GM19397 (cell line): ENCODE data around the gene ASNS.
"Not testable (repeated sequence)": the region's sequence is repeated elsewhere in the genome, so short reads cannot be mapped to it uniquely, and the experiment has no call there.

Experiments
- ATAC-seq: cut with Tn5 transposase; IDR thresholded peaks from one replicate; pipeline ENCODE4 v1.9.1; 2021; ENCODE audit warnings: mild to moderate bottlenecking, moderate library complexity; ENCODE audit not compliant: unreplicated experiment

Gene ASNS, protein sequence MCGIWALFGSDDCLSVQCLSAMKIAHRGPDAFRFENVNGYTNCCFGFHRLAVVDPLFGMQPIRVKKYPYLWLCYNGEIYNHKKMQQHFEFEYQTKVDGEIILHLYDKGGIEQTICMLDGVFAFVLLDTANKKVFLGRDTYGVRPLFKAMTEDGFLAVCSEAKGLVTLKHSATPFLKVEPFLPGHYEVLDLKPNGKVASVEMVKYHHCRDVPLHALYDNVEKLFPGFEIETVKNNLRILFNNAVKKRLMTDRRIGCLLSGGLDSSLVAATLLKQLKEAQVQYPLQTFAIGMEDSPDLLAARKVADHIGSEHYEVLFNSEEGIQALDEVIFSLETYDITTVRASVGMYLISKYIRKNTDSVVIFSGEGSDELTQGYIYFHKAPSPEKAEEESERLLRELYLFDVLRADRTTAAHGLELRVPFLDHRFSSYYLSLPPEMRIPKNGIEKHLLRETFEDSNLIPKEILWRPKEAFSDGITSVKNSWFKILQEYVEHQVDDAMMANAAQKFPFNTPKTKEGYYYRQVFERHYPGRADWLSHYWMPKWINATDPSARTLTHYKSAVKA

DNA sequence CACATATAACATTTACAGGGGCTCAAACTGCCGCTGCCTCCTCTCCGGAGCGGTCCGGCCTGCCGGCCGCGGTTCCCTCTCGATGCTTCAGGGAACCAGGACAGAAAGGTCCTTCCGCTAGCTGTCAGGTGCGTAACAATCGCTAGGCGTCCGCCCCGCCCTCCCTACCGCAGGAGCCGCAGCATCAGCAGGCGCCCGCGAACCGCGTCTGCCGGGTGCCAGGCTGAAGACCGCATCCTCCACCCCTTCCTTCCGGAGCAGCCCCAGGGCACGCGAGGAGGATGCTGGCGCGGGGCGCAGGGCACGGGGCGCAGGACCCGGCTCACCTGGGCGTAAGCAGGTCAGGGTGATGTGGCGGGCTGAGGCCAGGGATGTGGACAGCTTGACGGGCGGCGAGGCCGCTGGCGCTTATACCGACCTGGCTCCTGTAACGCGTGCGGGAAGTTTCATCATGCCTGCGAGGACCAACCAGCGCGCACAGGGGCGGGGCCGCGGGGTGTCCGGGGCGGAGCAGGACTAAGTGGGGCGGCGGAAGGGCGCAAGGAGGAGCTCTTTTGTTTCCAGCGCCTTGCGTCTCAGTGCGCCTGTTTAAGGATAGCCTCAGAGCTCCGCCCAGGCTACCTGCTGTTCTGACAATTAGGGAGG, at the start of gene ASNS:
Gene ASNS (minus strand): TSS at position 384 of the 645 bp plus-strand sequence. CDS start 3,252 bp downstream, outside the sequence.
- peak; percentile 100 for ATAC-seq

DNA sequence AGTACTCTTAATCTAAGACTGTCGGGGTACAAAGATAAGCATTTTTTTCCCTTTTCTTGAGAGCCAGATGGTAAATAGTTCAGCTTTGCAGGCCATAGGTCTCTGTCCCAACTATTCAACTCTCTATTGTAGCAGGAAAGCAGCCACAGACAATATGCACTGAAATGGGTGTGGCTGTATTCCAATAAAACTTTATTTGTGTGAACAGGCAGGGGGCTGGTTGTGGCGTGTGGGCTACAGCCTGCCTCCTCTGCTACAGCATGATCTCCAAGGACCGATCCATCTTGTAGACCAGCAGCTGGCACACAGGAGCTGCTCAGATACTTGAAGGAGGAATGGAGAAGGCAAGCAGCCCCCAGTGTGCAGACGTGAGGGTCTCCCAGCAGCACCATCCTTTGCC, 49.0 kb upstream of the ASNS start:
- not testable (repeated sequence) for ATAC-seq

DNA sequence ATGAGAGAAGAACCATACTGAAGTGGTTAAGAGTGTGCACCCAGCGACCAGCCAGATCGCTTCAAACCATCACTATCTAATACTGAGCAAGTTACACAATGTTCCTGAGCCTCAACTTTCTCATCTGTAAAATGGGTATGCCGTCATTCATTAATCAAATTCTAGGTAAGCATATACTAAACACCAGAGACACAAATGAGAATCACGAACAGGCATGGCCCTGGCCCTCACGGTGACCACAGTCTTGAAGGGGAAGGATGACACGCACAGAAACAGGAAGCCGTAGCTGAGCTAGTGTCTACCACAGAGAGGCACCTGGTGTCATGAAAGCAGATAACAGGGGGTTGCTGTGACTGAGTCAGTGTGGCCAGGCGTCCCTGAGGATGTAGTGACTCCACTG, 43.1 kb upstream of the ASNS start:
- not testable (repeated sequence) for ATAC-seq

DNA sequence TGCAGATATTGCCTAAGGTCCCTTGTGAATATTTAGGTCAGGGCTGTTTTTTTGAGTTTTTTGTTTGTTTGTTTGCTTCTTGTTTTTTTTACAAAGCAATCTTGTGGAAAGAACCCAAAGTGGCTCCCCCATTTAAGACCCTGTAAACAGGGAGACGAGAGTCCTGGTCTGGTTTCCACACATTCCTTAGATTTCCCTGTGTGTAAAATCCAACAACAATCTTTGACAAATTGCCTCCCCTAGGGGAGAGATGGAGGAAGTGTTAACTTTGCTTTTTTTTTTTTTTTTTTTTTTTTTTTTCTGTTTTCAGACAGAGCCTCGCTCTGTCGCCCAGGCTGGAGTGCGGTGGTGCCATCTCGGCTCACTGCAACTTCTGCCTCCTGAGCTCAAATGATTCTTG, 40.1 kb upstream of the ASNS start:
- not testable (repeated sequence) for ATAC-seq

DNA sequence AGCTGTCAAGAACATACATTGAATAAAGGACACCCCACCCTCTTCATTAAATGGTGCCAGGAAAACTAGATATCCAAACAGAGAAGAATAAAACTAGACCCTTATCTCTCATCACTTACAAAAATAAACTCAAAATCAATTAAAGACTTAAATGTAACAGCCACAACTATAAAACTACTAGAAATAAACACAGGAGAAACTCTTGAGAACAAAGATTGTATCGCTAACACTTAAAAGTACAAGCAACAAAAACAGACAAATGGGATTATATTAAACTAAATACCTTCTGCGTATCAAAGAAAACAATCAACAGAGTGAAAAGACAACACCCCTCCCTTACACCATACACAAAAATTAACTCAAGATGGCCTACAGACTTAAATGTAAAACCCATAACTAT, 24.7 kb upstream of the ASNS start:
- not testable (repeated sequence) for ATAC-seq

DNA sequence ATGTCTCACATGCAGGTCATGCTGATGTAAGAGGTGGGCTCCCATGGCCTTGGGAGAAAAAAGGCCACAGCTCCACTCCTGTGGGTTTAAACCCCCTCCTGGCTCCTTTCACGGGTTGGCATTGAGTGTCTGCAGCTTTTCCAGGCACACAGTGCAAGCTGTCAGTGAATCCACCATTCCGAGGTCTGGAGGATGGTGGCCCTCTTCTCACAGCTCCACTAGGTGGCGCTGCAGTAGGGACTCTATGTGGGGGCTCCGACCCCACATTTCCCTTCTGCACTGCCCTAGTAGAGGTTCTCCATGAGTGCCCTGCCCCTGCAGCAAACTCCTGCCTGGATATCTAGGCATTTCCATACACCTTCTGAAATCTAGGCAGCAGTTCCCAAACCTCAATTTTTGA, 19.5 kb upstream of the ASNS start:
- not testable (repeated sequence) for ATAC-seq

DNA sequence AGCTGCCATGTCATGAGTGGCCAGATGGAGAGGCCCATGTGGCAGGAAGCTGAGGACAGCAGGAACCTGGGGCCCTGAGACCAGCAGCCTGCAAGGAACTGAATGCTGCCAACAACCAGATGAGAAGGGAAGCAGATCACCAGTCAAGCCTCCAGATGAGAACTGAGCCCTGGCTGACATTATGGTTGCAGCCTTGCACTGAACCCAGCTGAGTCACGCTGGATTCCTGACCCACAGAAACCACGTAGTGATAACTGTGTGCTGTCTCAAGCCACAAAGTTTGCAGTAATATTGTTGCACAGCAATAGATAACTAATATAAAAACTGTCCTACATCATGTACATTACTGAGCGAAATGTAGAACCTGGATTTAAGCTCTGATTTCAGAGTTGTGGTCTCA, 7.3 kb upstream of the ASNS start:
- ATAC-seq, result not testable (repeated sequence)

DNA sequence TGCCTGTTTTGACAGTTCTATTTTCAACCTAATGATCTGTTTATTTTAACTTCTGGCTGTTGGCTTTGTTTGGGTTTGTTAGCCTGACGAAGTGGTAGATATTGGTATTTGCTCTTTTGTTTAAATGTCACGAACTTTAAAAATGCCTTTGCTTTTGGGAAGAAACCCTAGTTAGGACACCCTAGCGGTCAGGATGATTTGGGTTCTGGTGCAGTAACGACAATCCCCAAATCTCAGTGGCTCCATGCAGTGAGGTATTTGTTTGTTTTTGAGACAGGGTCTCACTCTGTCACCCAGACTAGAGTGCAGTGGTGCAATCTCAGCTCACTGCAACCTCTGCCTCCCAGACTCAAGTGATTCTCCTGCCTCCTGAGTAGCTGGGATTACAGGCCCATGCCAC, 2.7 kb upstream of the ASNS start:
- not testable (repeated sequence) for ATAC-seq

DNA sequence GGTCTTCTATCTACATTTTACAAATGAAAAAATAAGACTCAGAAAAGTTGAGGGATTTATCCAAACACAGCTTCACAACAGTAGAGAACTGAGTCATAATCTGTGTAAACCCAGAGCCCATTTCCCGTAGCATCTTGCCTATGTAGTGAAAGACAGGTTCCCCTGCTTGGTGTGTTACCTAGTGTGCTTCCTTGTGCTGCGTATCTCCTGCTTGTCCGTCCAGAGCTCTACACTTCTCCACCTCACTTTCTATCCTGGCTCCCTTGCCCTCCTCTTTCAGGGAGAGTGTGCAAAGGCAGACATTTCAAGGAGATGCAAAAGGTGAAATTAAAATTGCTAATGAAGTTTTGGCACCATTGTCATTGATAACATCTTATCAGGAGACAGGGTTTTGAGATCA, 1.4 kb upstream of the ASNS start:
- no peak for ATAC-seq

DNA sequence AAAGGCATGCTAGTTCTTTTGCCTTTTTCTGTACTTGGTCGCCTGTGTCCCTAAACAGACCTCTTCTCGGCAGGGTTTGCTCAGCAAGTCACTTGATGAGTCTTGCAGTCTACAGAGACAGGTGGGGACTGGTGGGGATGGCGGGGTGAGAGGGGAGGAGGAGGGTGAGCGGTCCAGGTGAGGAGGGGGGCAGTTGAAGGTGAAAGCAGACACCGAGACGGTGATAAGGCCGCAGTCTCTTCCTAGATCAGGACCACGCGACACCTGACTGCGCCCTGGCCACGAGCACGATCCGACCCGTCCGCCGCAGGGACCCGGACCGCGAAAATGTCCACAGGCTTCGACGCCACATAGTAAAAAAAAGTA, 566 bp downstream of the ASNS start:
- no peak for ATAC-seq

DNA sequence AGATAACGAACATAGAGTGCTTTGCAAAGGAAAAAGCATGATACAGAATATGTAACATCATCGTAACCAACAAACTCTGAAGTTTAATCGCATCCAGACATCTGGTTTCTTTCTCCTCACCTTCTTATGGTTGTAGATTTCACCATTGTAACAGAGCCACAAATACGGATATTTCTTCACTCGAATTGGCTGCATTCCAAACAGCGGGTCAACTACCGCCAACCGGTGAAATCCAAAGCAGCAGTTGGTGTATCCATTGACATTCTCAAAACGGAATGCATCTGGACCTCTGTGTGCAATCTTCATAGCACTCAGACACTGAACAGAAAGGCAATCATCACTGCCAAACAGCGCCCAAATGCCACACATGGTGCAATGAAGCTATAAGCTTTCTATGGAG, 3.4 kb downstream of the ASNS start:
- ATAC-seq, result no peak

DNA sequence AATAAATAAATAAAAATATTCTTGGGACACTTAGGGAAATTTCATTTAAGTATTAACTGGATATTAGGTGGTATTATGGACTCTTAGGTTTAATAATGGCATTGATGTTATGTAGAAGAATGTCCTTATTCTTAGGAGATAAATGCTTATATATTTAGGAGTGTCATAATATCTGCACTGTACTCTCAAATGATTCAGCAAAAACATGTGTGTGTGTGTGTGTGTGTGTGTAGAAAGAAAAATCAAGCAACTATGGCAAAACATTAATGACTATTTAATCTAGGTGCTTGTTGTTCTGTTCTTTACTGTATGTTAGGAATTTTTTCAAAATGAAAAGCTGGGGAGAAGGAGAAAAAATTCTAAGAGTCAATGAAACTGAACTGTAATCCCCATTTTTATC, 3.9 kb downstream of the ASNS start:
- ATAC-seq, result no peak

DNA sequence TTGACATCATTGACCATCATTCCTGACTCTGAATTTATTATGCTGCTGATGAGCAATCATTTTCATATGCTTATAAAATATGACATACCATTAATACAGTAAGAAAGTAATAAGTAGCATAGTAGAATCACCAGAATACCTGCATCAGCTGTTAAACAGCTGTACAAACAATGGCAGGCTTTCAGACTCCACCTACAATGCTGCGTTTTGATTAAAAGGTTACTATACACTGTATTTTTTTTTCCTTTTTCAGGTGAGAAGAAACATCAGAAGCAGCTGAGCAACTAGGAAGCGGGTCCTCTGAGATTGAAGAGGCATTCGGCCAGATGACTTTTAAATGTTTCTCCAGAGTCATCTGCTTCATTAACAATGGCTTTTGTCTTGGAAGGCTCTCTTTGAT, 7.1 kb downstream of the ASNS start:
- no peak for ATAC-seq

DNA sequence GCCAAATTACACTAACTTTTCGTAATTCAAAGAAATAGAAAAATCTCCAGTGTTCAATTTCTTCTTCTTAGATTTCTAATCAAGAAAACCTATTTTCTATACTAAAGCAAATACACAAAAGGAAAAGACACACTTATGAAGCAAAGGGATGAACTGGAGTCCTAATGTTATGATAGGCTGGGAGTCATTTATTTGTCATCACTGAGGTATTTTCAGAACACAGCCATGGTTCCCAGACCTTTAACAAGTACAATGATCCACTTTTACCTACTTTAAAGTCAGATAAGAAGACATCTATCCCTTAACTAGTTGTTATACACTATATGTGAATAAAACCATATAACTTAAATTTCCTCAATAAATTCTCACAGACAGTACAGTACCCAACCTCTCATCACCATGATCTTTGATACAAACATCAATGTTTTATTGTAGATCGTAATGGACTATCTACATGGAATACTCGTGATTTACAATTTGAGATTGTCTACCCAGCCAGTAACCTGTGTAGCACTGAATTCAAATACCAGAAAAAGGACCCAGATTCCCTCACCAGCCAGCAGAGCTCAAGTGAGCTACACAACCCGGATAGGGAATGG, 12.5 kb downstream of the ASNS start:
- no peak for ATAC-seq

DNA sequence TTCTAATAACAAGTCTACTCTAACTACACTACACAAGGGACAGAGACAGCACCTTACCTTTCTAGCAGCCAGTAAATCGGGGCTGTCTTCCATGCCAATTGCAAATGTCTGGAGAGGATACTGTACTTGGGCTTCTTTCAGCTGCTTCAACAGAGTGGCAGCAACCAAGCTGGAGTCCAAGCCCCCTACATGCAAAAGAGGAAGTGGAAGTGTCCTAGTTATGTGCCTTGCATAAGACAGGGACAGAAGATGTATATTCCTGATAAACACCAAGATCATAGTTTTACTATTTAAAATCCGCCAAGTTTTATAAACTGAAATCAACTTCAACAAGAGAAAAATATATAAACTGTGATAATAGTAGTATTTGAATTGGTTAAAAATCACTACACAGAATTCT, 14.0 kb downstream of the ASNS start:
- no peak for ATAC-seq

DNA sequence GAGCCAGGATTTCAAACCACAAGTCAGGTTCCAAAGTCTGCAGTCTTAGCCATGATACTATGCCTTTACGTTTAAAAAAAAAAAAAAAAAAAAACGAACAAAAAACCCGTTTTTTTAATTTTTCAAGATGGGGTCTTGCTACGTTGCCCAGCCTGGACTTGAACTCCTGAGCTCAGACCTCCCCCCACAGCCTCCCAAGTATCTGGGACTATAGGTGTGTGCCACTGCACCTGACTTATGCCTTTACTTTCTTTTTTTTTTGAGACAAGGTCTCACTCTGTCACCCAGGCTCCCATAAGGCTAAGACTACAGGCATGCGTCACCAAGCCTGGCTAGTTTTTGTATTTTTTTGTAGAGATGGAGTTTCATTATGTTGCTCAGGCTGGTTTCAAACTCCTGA, 14.7 kb downstream of the ASNS start:
- ATAC-seq, result no peak

DNA sequence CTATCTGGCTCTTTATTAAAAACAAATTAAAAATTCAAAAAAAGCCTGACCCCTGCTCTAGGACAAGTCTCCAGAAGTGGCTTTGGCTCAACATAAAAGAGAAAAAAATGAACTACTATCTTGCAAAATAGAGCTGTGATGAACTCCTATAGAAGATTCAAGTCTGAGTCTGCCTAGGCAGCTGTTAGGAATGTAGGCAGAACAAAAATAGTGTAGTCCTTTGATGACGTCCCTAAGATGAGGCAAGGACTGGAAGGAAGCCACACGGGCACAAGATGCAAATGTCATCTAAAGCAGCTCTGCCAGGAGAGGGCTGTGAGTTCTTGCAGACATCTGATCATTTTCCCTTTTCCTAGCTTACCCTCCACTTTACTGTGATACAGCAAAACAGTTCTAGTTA, 20.5 kb downstream of the ASNS start:
- no peak for ATAC-seq

DNA sequence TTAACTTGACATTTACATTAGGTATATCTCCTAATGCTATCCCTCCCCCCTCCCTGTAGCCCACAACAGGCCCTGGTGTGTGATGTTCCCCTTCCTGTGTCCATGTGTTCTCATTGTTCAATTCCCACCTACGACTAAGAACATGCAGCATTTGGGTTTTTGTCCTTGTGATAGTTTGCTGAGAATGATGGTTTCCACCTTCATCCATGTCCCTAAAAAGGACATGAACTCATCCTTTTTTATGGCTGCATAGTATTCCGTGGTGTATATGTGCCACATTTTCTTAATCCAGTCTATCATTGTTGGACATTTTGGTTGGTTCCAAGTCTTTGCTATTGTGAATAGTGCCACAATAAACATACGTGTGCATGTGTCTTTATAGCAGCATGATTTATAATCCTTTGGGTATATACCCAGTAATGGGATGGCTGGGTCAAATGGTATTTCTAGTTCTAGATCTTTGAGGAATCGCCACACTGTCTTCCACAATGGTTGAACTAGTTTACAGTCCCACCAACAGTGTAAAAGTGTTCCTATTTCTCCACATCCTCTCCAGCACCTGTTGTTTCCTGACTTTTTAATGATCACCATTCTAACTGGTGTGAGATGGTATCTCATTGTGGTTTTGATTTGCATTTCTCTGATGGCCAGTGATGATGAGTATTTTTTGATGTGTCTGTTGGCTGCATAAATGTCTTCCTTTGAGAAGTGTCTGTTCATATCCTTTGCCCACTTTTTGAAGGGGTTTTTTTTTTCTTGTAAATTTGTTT, 21.8 kb downstream of the ASNS start:
- ATAC-seq, result not testable (repeated sequence)

DNA sequence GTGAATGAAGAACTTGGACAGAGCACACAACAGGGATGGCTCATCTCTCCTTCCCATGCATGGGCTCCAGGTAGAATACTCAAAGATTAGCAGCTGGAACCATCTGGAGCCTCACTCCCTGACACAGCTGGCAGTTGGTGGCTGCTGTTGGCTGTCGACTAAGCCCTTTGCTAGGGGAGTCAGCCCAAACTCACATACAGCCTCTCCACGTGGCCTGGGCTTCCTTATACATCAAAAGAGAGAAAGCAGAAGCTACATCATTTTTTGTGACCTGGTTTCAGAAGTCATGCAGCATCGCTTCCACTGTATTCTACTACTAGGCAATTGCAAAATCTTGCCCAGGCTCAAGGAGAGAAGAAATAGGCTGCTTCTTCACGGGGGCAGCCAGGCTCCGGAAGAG, 24.4 kb downstream of the ASNS start:
- ATAC-seq, result no peak

DNA sequence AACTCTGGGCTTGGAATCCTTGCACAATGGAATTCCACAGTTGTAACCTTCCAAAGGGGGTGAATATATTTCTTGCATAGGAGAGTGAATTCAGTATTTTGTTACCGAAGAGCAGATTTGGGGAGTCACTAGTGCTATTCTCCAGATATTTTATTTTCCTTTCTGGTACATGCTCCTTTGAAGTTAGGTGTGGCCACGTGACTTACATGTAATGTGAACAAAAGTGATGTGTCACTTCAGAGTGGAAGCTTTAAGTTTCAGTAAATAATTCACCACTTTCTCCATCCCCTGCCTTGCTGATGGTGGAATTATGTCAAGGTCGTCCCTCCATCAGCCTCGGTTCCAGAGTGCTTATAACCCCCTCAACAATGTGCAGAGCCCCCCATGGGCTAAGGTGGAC, 25.3 kb downstream of the ASNS start:
- ATAC-seq, result no peak

DNA sequence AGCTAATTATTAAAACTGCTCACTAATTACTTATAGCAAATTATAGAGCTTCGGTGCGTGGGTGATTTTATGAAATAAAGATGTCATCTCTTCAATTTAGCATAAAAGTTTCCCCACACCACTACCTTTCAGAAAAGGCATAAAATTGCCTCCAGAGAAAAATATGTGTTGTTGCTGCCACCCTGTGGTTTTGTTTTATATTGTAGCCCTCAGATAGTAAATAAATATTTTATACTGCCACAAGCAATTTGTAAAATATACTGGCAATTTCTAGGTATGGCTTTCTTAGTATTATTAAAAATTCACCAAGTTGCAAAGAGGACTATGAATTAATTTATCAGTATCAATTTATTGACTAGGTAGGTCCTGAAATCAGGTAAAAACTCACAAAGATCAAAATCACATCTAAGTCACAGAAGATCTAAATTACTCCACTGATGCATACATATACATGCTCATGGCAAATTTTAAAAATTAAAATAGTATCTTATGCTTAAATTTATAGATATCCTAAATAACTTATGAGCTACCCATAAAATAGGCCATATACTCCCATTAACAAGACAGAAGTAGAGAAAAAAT, 26.5 kb downstream of the ASNS start:
- no peak for ATAC-seq
